B cell (primary cell): Measurements from ENCODE around the gene FOXP3. TPM values are rescaled to one million over a fixed set of nuclear protein-coding genes. Genes with fewer than 3 reads are reported as not detected.

Experiments
- ATAC-seq: fragments of 200-7000 bp; cut with Tn5 transposase; one replicate; pipeline ENCODE4 v1.10.0; 2021; ENCODE audit warnings: low read depth, mild to moderate bottlenecking, moderate number of reproducible peaks, moderate library complexity
- CTCF ChIA-PET: fragments of 350-600 bp; sonication (Branson Sonifier 250); formaldehyde crosslinking; loops from one replicate; lab custom pipeline; 2021; ENCODE audit warnings: antibody characterized with exemption, inconsistent platforms; lab: Charles Lee
- POLR2A ChIA-PET: fragments of 350-600 bp; sonication (Branson Sonifier 250); formaldehyde crosslinking; loops from one replicate; lab custom pipeline; 2021; ENCODE audit warnings: antibody characterized with exemption; lab: Charles Lee
- DNase-seq: peaks from one replicate; pipeline ENCODE4 v3.0.0; 2013
- H2AFZ ChIP-seq: 2 replicates; pipeline ENCODE4 v1.6.1; 2012; ENCODE audit warnings: mild to moderate bottlenecking, low read depth, low read length; ENCODE audit not compliant: insufficient read depth, poor library complexity, severe bottlenecking
- H3K27ac ChIP-seq, 2 donors: 1 replicate in 1 of 2; 2 replicates in 1 of 2; pipeline ENCODE4 v1.5.1; 2012 to 2013; ENCODE audit warnings: low read length in 2 of 2, mild to moderate bottlenecking in 2 of 2, moderate library complexity in 1 of 2
- H3K27me3 ChIP-seq, 4 experiments: fragments of 200-600 bp in 1 of 4; sonication (generic) in 1 of 4; replicated peaks in 1 of 4; 1 replicate in 2 of 4; 2 replicates in 2 of 4; pipeline versions ENCODE4 v1.6.1 to v1.7.0; 2013 to 2016; ENCODE audit warnings: low read length in 3 of 4, mild to moderate bottlenecking in 2 of 4, mixed read lengths in 1 of 4, moderate library complexity in 1 of 4; ENCODE audit not compliant: insufficient read depth in 4 of 4, control insufficient read depth in 3 of 4; ENCODE audit errors: control extremely low read depth in 1 of 4
- H3K36me3 ChIP-seq, 2 experiments: replicated peaks in 1 of 2; 1 replicate in 1 of 2; 2 replicates in 1 of 2; pipeline versions ENCODE4 v1.6.1 to v1.7.1; 2013; ENCODE audit warnings: low read length in 1 of 2; ENCODE audit not compliant: insufficient read depth in 2 of 2, control insufficient read depth in 1 of 2; ENCODE audit errors: control extremely low read depth in 1 of 2, extremely low read depth in 1 of 2
- H3K4me1 ChIP-seq, 2 donors: fragments of 200-600 bp in 1 of 2; sonication (generic) in 1 of 2; 1 replicate in 1 of 2; 2 replicates in 1 of 2; pipeline versions ENCODE4 v1.5.1 to v1.6.1; 2013 to 2017; ENCODE audit warnings: low read length in 2 of 2; ENCODE audit not compliant: control insufficient read depth in 2 of 2, insufficient read depth in 2 of 2
- H3K4me2 ChIP-seq: replicated peaks from 2 replicates; pipeline ENCODE3; 2012; ENCODE audit warnings: mild to moderate bottlenecking, low read depth, low read length; ENCODE audit not compliant: poor library complexity, severe bottlenecking
- H3K4me3 ChIP-seq, 5 experiments: fragments of 200-600 bp in 1 of 5; sonication (generic) in 1 of 5; 1 replicate in 3 of 5; 2 replicates in 2 of 5; pipeline versions ENCODE4 v1.5.1 to v1.7.0; 2011 to 2016; ENCODE audit warnings: low read length in 4 of 5, mild to moderate bottlenecking in 4 of 5, low read depth in 2 of 5, control low read depth in 1 of 5, moderate library complexity in 1 of 5; ENCODE audit not compliant: insufficient read depth in 1 of 5; ENCODE audit errors: control extremely low read depth in 1 of 5, extremely low read depth in 1 of 5
- H3K79me2 ChIP-seq: fragments of 200-600 bp; sonication (generic); one replicate; pipeline ENCODE4 v1.6.0; 2016; ENCODE audit warnings: low read length; ENCODE audit not compliant: control insufficient read depth, insufficient read depth
- H3K9ac ChIP-seq: fragments of 200-600 bp; sonication (generic); 2 replicates; pipeline ENCODE4 v1.6.1; 2017; ENCODE audit warnings: mild to moderate bottlenecking, low read length, moderate library complexity
- H3K9me3 ChIP-seq, 3 donors: one replicate each; pipeline versions ENCODE4 v1.6.1 to v1.7.1; 2013; ENCODE audit warnings: low read length in 2 of 3; ENCODE audit not compliant: control insufficient read depth in 2 of 3, insufficient read depth in 1 of 3; ENCODE audit errors: control extremely low read depth in 1 of 3
- H4K20me1 ChIP-seq: 2 replicates; pipeline ENCODE4 v1.6.0; 2012; ENCODE audit warnings: mild to moderate bottlenecking, low read length; ENCODE audit not compliant: insufficient read depth, control insufficient read depth, poor library complexity, severe bottlenecking
- H3K27ac Mint-ChIP-seq: one replicate; pipeline ENCODE4 v1.8.0; 2021; ENCODE audit warnings: mixed read lengths
- H3K27me3 Mint-ChIP-seq: one replicate; pipeline ENCODE4 v1.8.0; 2021; ENCODE audit warnings: mixed read lengths
- H3K4me1 Mint-ChIP-seq: one replicate; pipeline ENCODE4 v1.8.0; 2021; ENCODE audit warnings: mixed read lengths
- H3K4me3 Mint-ChIP-seq: one replicate; pipeline ENCODE4 v1.8.0; 2021; ENCODE audit warnings: mixed read lengths
- H3K9me3 Mint-ChIP-seq: one replicate; pipeline ENCODE4 v1.8.0; 2022; ENCODE audit warnings: mixed read lengths; ENCODE audit not compliant: insufficient read depth
- CTCF ChIP-seq: fragments of 200-600 bp; IDR thresholded peaks from one replicate; pipeline ENCODE4 v1.8.0; 2022; ENCODE audit warnings: antibody characterized with exemption, mild to moderate bottlenecking
- EZH2 ChIP-seq: IDR thresholded peaks from 2 replicates; pipeline ENCODE4 v1.6.1; 2012; ENCODE audit warnings: borderline replicate concordance, low read depth, mild to moderate bottlenecking, moderate library complexity, low read length; ENCODE audit not compliant: insufficient read depth, poor library complexity, severe bottlenecking
- WGBS: methylation state at CpG from one replicate; pipeline ENCODE4 v1.1.5; 2013; ENCODE audit warnings: missing lambda C conversion rate; ENCODE audit not compliant: insufficient coverage; 5-methylcytosine and 5-hydroxymethylcytosine counted together
- intact Hi-C: fragments of 100-400 bp; cut with micrococcal nuclease; formaldehyde crosslinking; loops from one replicate; pipeline ENCODE4 v1.10.0; 2022
- polyA plus RNA-seq: library from polyadenylated mRNA; depleted of rRNA; stranded (reverse); fragments of >200 nt; gene quantifications from 2 replicates; pipeline ENCODE4 v1.2.3, GENCODE V29; 2012
- total RNA-seq, 2 donors: library from RNA; stranded (reverse); fragments of 120-200 nt in 1 of 2; gene quantifications; 1 replicate in 1 of 2; 2 replicates in 1 of 2; pipeline versions ENCODE4 v1.2.3 to v1.2.4, GENCODE V29; 2013 to 2022

The FOXP3 gene
- total and polyA plus RNA-seq, 2 donors (not counting 1 experiment from before 2014, with no cell fraction given), result 0.03 TPM; not detected in 1

DNA sequence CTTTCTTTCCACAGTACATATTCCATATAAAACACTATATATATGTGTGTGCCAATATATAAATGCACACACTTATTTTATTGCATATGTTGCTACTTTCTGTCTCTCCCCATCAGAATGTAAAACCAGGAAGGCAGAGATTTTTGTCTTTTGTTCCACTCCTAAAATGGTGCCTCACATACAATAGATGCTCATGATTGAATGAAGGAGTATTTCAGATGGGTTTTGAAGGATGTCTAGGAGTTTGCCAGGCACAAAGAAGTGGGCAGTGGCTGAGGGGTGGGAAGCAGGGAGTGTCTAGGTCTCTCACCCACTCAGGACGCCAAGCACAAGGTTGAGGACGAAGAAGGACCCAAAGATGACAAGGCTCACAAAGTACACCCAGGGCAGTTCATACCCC, 36.8 kb downstream of the FOXP3 start:
- Mint-ChIP-seq H3K4me1 (peaks cover 14% of the 10 kb centered on the region), H3K27ac (no peak overlapping the region), H3K9me3 (no peaks in the 10 kb centered on the region), H3K4me3 (peak overlapping the region; percentile 19), H3K27me3 (no peaks in the 10 kb centered on the region)
- Histone ChIP-seq H3K9ac (no peak overlapping the region), H3K9me3 (no peaks in the 10 kb centered on the region), H4K20me1 (no peaks in the 10 kb centered on the region), H3K27ac (no peak overlapping the region), H3K4me1 (peaks cover 5 to 14% of the 10 kb centered on the region in 2 donors), H3K79me2 (no peaks in the 10 kb centered on the region), H3K4me3 (no peak overlapping the region), H2AFZ (no peak overlapping the region), H3K4me2 (no peak overlapping the region), H3K36me3 (no peaks in the 10 kb centered on the region), H3K27me3 (no peaks in the 10 kb centered on the region)
- WGBS, result 93% methylated on average over 2 of the region's 2 CpGs
- TF ChIP-seq EZH2 (no peak), CTCF (no peak)
- ChIA-PET POLR2A (no interaction called here), CTCF (no interaction called here)
- no peak for ATAC-seq
- intact Hi-C loops, result no loop called here
- DNase-seq, result no peak

DNA sequence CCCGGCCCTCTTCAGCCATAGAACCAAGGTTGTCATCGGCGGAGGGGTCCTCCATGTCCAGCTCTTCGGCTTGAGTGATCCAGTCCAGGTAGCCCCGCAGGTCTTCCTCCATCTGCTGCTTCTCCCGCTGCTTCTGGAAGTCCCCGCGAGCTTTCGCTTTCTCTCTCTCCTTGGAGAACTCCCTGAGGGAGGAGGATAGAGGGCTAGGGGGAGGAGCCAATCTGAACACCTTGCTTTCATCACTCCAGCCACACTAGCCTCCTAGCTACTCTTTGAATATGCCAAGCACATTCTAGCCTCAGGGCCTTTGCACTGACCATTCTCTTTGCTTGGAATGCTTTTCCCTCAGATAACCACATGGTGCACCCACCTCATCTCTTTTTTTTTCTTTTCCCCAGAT, 37.6 kb downstream of the FOXP3 start:
- no peak for ATAC-seq
- WGBS, result 100% methylated on average over 3 of the region's 9 CpGs
- ChIA-PET CTCF (no interaction called here), POLR2A (no interaction called here)
- peaks cover 5 to 17% of the 10 kb centered on the region in 2 donors for H3K4me1 ChIP-seq
- no peak for DNase-seq
- no peaks in the 10 kb centered on the region for H3K79me2 ChIP-seq
- intact Hi-C loops, result no loop called here
- no peak overlapping the region for H3K27ac ChIP-seq
- Mint-ChIP-seq H3K4me3 (no peak overlapping the region), H3K27ac (no peak overlapping the region), H3K27me3 (no peaks in the 10 kb centered on the region), H3K9me3 (no peaks in the 10 kb centered on the region), H3K4me1 (peaks cover 12% of the 10 kb centered on the region)
- no peak overlapping the region for H3K4me2 ChIP-seq
- H3K36me3 ChIP-seq, result no peaks in the 10 kb centered on the region
- no peak overlapping the region for H3K9ac ChIP-seq
- no peak overlapping the region for H3K4me3 ChIP-seq
- H4K20me1 ChIP-seq, result no peaks in the 10 kb centered on the region
- TF ChIP-seq CTCF, result no peak
- no peak for TF ChIP-seq EZH2
- H3K27me3 ChIP-seq, result no peaks in the 10 kb centered on the region
- no peak overlapping the region for H2AFZ ChIP-seq
- no peaks in the 10 kb centered on the region for H3K9me3 ChIP-seq
